Measurements from ENCODE around the gene USB1. TPM values are rescaled to one million over a fixed set of nuclear protein-coding genes. Genes with fewer than 3 reads are reported as not detected.

USB1 gene
- polyA plus RNA-seq, 2 of the 4 experiments (the other 2 are of a cell fraction) = 88.8 to 143 TPM

DNA sequence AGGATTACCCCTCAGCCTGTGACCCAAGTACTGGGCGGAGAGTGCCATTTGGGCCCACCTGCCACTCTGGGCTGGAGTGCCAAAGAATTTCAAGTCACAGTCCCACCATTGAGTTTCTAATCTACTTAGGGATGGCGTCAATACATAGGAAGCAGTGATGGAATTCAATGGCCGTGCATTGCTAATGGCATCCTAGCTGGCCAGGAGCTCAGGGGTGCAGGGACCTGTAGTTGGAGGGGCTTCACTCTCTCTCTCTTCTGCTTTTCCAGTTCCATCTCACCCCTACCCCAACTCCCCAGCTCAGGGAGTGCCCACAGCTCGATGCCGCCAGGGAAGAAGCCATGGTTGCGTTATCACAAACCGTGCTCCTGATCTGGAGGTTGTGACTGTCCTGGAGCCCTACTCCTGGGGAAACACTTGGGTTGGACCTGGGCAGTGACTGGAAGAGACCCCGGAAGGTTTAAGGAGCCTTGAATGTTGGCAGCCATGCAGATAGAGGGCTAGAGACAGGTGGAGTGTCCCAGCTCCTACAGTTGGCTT is 26.8 kb downstream of the USB1 start:
- 95% methylated on average over 8 of the region's 8 CpGs for WGBS (ENCODE audit: missing lambda C conversion rate)
- Histone ChIP-seq H3K27ac (peak overlapping the region in 1 of 2 experiments; percentile 84; a peak in 2 of 6 replicates), H3K4me2 (peak overlapping the region; percentile 99), H3K9me3 (no peaks in the 10 kb centered on the region), H3K4me3 (no peak overlapping the region), H3K4me1 (peaks cover 17% of the 10 kb centered on the region; the same call in 2 of the 3 replicates)
- ChIA-PET POLR2A (interaction anchor here (2.8 kb wide), 1 partner anchor 101 kb away, joined by 13 read pairs; the partner anchor contains the start of gene CFAP20), CTCF (interaction anchor here (0.9 to 3.9 kb wide), 8 partner anchors 8 to 98 kb away, joined by 3 to 27 read pairs (median 4); no protein-coding TSS in a partner anchor)
- ATAC-seq (no peak), FAIRE-seq (no peak), DNase-seq (ENCODE audit: low read depth in 1 of 2, low spot score in 1 of 2) (no peak)
- TF ChIP-seq TFCP2L1 (CRISPR knock-in tag; IDR thresholded peaks at IDR 0.05) = no peak
- TF ChIP-seq MAZ (IDR thresholded peaks at IDR 0.05; ENCODE audit: borderline replicate concordance, low read depth, low read length) = no peak
- no peak for TF ChIP-seq EP300 (IDR thresholded peaks at IDR 0.05)
- TF ChIP-seq, protein P1, sequence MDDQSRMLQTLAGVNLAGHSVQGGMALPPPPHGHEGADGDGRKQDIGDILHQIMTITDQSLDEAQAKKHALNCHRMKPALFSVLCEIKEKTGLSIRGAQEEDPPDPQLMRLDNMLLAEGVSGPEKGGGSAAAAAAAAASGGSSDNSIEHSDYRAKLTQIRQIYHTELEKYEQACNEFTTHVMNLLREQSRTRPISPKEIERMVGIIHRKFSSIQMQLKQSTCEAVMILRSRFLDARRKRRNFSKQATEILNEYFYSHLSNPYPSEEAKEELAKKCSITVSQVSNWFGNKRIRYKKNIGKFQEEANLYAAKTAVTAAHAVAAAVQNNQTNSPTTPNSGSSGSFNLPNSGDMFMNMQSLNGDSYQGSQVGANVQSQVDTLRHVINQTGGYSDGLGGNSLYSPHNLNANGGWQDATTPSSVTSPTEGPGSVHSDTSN (IDR thresholded peaks at IDR 0.05) = no peak

DNA sequence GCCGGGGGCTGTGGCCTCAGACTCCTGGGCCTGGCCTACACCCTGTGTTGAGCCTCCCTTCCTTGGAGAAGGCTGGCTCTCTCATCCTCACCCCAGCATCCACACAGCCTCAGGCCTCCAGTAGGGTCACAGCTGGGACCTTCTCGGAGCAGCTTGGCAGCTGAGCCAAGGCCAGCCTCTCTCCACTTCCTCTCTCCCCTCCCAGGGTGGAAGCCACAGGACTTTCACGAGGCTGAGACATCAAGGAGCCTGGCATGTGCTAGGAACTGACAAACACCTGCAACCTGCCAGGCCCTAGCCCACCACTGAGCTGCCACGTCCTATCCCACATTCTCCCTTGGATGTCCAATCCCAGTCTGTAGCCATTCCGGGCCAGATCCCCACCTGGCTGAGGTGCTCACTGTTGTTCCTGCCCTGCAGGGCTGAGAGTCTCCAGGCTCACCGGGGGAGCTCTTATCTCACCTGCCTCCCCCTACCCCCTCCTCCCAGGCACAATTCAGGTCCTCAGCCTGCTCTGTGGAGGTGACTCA is 27.4 kb downstream of the USB1 start:
- FAIRE-seq = no peak
- TF ChIP-seq RCOR1 (IDR thresholded peaks at IDR 0.05; ENCODE audit: low read depth, low read length) (no peak), EHF (CRISPR knock-in tag; IDR thresholded peaks at IDR 0.05) (no peak), CHD4 (IDR thresholded peaks at IDR 0.05; ENCODE audit: borderline replicate concordance) (no peak), POLR2AphosphoS2 (conservative IDR thresholded peaks at IDR 0.05; ENCODE audit: low read length) (no peak), SMC3 (IDR thresholded peaks at IDR 0.05) (no peak), PHF8 (IDR thresholded peaks at IDR 0.05; ENCODE audit: borderline replicate concordance, low read depth) (no peak), SREBF2 (IDR thresholded peaks at IDR 0.05) (no peak), ZSCAN20 (CRISPR knock-in tag; IDR thresholded peaks at IDR 0.05) (no peak), HDAC2 (IDR thresholded peaks at IDR 0.05) (no peak), ZNF302 (CRISPR knock-in tag; IDR thresholded peaks at IDR 0.05) (no peak), MAZ (IDR thresholded peaks at IDR 0.05; ENCODE audit: borderline replicate concordance, low read depth, low read length) (no peak), EHMT2 (IDR thresholded peaks at IDR 0.05; ENCODE audit: low read depth) (no peak), NFE2L2 (conservative IDR thresholded peaks at IDR 0.05; ENCODE audit: low read length) (no peak), NR3C1 (IDR thresholded peaks at IDR 0.05) (no peak), RNF2 (IDR thresholded peaks at IDR 0.05; ENCODE audit: borderline replicate concordance, low read depth) (no peak)
- TF ChIP-seq, protein P2, sequence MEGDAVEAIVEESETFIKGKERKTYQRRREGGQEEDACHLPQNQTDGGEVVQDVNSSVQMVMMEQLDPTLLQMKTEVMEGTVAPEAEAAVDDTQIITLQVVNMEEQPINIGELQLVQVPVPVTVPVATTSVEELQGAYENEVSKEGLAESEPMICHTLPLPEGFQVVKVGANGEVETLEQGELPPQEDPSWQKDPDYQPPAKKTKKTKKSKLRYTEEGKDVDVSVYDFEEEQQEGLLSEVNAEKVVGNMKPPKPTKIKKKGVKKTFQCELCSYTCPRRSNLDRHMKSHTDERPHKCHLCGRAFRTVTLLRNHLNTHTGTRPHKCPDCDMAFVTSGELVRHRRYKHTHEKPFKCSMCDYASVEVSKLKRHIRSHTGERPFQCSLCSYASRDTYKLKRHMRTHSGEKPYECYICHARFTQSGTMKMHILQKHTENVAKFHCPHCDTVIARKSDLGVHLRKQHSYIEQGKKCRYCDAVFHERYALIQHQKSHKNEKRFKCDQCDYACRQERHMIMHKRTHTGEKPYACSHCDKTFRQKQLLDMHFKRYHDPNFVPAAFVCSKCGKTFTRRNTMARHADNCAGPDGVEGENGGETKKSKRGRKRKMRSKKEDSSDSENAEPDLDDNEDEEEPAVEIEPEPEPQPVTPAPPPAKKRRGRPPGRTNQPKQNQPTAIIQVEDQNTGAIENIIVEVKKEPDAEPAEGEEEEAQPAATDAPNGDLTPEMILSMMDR (IDR thresholded peaks at IDR 0.05) = no peak
- TF ChIP-seq, protein P3, sequence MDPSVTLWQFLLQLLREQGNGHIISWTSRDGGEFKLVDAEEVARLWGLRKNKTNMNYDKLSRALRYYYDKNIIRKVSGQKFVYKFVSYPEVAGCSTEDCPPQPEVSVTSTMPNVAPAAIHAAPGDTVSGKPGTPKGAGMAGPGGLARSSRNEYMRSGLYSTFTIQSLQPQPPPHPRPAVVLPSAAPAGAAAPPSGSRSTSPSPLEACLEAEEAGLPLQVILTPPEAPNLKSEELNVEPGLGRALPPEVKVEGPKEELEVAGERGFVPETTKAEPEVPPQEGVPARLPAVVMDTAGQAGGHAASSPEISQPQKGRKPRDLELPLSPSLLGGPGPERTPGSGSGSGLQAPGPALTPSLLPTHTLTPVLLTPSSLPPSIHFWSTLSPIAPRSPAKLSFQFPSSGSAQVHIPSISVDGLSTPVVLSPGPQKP (IDR thresholded peaks at IDR 0.05; ENCODE audit: low read depth, low read length) = no peak
- TF ChIP-seq, protein P1 (IDR thresholded peaks at IDR 0.05) = no peak
- TF ChIP-seq, protein P4, sequence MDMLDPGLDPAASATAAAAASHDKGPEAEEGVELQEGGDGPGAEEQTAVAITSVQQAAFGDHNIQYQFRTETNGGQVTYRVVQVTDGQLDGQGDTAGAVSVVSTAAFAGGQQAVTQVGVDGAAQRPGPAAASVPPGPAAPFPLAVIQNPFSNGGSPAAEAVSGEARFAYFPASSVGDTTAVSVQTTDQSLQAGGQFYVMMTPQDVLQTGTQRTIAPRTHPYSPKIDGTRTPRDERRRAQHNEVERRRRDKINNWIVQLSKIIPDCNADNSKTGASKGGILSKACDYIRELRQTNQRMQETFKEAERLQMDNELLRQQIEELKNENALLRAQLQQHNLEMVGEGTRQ (IDR thresholded peaks at IDR 0.05) = no peak
- H3K4me2 ChIP-seq = no peak overlapping the region
- CTCF ChIA-PET = interaction anchor here (0.8 to 3.9 kb wide), 5 partner anchors 45 to 98 kb away, joined by 3 to 27 read pairs (median 3); no protein-coding TSS in a partner anchor
- no peak overlapping the region for H3K27ac ChIP-seq
- 88% methylated on average over 6 of the region's 6 CpGs for WGBS (ENCODE audit: missing lambda C conversion rate)
- POLR2A ChIA-PET = no interaction called here
- no peak for DNase-seq (ENCODE audit: low read depth in 1 of 2, low spot score in 1 of 2)
- no peak for ATAC-seq
- no peaks in the 10 kb centered on the region for H3K9me3 ChIP-seq
- no peak overlapping the region for H3K4me3 ChIP-seq
- H3K4me1 ChIP-seq = peaks cover 17% of the 10 kb centered on the region; the same call in 2 of the 3 replicates
